SHP77 (cell line): ENCODE data around the gene TST.

Experiments
- DNase-seq, 2 experiments: peaks; one replicate each; lab custom pipeline; 2025; lab: John Stamatoyannopoulos, UW

The TST gene

DNA sequence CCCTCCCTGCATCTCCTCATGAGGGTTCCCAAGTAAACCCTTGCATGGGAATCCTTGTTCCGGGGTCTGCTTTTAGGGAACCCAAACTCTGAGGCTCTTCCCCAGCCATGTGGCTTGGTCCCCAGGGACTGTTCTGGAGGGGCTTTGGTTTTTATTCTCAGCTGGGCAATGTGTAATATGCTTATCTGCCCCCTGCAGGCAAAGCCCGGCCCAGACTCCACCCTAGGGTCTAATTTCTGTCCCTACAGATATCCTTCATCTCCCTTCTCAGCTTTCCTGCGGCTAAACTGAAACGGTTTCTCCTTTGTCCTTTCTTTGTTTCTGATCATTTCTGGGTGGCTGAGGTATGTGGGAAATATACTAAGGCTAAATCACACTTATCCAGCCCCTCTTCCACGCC lies 37.1 kb downstream of the TST start:
- no peak for DNase-seq

DNA sequence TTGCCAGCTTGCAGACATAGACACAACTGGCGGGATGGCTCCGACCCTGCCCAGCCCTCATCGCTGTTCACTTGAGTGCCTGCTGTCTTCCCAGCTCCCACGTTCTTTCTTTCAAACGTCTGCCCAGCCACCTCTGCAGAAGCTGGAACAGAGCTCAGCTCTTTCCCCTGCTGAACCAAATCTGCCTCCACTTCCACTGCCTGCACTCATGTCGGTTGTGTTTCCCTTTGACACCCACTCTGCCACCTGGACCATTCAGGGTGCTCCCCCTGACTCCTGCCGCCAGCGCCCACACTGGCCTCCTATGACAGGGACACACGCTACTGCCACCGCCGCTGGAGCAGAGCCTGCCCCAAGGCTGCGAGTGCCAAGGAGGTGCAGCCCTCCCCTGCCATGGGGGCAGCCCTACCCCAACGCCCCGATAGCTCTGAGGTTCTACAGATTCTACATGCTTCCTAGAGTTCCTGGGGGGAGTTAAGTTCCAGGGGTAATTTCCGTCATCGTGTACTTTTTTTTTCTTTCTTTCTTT lies 37.9 kb downstream of the TST start:
- DNase-seq, result no peak

DNA sequence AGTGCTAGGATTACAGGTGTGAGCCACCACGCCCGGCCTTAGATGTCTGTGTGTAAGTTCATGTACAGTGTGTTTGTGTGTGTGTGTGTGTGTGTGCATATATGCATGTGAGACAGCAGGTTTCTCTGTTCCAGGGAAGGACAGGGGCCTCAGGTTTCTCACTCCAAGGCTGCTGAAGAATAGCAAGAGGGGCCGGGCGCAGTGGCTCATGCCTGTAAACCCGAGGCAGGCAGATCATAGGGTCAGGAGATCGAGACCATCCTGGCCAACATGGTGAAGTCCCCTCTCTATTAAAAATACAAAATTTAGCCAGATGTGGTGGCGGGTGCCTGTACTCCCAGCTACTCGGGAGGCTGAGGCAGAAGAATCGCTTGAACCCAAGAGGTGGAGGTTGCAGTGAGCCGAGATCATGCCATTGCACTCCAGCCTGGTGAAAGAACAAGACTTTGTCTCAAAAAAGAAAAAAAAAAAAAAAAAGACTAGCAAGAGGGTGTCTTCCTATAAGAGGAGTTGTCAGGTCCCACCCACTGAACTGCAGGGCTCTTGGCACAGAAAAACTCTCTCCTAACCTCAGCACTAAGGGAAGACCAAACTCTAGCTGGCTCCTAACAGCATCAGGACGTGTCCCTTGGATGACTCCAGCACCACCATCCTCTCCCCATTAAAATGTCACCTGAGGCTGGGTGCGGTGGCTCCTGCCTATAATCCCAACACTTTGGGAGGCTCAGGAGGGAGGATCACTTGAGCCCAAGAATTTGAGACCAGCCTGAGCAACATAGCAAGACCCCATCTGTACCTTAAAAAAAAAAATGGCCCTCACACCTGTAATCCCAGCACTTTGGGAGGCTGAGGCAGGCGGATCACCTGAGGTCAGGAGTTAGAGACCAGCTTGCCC lies 40.0 kb downstream of the TST start:
- no peak for DNase-seq

DNA sequence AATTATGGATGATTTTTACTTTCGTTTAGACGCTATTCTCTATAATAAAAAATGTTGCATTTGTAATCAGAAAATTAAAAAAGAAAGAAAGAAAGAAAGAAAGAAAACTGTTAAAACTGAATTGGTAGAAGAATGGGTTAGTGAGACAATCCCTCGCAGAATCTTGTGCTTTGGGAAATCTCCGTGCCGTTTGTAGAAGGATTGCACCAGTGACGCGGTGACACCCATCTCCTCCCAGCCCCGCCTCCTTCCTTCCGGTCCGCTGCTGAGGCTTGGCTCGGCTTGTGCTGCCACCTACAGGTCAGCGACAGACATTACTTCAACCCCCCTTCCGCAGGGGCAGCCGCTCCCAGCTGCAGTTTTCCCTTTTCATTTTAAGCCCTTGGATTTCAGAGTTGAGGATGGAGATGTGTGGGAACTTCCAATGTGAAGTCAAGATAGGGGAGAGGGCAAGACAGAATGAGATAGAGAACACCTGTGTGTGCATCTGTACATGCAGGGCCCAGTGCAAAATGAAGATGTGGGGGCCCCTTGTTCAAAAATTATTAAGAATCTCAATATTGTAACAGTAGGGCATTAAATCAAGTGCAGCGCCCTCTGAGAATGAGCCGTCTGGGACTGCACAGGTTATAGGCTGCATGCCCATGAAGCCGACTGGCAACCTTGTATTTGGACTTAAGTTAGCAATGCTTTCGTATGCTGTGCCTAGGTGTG lies 41.1 kb downstream of the TST start:
- peak; percentile 75 to 79 for DNase-seq

- DNase-seq, result peak; percentile 34 to 59
These were observed 41.8 kb downstream of the TST start for GRCh38 chr22:36977401-36977861.

GRCh38 chr22:36976606-36977005 lies 42.6 kb downstream of the TST start:
- no peak for DNase-seq

DNA sequence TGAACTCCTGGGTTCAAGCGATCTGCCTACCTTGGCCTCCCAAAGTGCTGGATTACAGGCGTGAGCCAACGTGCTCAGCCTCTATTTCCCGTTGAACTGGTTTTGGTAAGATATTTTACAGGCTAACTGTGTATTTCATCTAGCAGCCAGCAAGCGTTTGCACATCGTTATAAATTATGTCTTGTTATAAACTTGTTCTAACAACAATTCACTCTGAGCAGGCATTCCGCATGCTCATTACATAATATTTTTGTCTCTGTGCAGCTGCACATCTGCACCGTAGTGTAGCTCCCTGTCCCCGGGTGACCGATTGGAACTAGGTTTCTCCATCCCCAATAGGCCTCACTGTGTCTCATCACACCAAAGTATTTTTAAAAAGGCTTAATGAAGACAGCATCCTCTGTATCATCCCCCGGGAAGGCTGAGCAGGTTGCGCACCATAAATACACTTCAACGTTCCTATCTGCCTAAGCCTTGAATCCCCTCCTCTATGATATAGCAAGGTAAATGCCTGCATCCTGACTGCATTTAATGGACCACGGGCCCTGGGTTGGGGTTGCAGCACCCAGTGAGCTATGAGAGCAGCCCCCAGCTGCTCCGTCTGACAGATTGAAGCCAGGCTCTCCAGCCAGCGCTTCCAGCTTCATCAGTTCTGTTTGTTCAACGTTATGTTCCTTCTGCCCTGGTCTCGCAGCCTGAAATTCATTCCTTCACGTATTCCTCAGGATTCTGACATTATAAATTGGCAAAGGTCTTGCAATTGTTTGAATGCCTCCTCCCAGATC lies 47.7 kb downstream of the TST start:
- DNase-seq, result no peak

DNA sequence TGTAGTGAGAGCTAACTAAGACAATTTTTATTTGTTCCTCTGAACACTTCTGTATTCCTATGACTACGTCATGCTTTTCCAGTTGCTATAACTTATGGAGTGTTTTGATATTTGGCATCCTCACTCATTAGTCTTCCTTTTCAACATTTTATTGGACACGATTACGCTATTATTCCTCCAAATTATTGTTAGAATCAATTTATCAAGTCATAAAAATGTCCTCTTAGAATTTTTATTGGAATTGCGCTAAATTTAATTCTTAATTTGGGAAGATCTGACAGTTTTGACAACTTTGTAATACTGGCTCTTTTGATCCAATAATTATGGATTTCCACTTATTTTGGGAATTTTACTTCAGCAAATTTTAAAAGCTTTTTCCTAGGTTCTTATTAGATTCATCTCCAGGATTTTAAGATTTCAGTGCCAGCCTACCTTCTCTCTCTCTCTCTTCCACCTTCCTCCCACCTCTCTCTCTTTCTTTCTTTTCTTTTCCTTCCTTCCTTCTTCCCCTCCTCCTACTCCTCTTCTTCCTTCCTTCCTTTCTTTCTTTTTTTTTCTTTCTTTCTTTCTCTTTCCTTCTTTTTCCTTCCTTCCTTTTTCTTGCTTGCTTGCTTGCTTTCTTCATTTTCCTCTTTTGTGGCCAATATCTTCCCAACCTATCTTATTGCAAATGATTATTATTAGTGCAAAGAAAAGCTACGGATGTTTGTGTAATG lies 50.8 kb downstream of the TST start:
- DNase-seq, result no peak

DNA sequence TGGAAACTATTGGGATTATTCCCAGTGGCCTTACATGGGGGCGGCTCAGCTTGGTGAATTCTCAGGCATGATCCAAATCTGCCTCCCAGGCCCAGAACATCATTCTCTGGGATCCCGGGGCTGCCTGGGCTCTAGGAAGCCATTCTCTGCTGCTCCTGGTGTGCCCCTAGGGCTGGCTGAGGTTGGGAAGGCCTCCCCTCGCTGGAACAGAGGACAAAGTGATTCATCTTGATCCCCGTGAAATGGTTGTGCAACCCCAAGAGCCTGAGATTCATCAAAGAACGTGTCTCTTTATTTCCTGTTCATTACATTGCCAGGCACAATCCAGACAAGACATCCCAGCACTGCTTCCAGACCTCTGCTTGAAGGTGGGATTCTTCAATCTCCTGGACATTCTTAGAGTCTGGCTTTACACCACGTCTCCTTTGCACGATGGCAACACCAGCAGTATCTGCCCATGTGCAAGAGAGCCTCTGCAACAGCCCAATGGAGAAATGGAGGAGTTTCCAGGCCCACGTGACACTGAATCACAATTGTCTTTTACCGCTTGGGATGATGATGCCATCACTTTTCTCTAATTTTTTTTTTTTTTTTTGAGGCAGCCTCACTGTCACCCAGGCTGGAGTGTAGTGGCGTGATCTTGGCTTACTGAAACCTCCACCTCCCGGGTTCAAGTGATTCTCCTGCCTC lies 52.3 kb downstream of the TST start:
- no peak for DNase-seq

- no peak for DNase-seq
These were observed 53.6 kb downstream of the TST start for GRCh38 chr22:36965696-36966095.

- no peak for DNase-seq
These were observed 55.1 kb downstream of the TST start for GRCh38 chr22:36964106-36964505.

DNA sequence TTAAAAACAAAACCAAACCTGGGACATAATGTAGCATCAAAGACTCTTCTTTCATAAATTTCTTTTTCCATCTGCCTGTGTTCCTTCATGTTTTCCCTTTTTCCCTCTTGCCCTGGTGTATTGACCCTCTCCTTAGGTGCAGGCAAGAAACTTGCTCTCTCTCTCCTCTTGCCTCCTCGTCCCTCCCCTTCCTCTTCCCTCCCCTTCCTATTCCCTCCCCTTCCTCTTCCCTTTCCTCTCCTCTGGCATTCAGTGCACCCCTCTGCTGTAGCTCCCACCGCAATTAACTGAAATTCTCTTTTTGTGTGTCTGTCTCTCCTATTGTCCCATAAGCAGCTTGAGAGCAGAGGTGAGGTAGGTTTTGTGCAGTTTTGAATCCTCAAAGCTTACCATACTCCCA lies 55.9 kb downstream of the TST start:
- no peak for DNase-seq

- no peak for DNase-seq
These were observed 57.6 kb downstream of the TST start for GRCh38 chr22:36961626-36962025.
